Mononuclear cell (primary cell): ENCODE results near the gene EPHB2. TPM values are rescaled to one million over a fixed set of nuclear protein-coding genes. Genes with fewer than 3 reads are reported as not detected.
"Not testable (repeated sequence)": the region's sequence is repeated elsewhere in the genome, so short reads cannot be mapped to it uniquely, and the experiment has no call there.

Experiments
- H3K27me3 ChIP-seq: 2 replicates; pipeline ENCODE4 v1.6.0; 2011; ENCODE audit warnings: low read length, control low read depth; ENCODE audit not compliant: insufficient read depth
- H3K4me1 ChIP-seq: 2 replicates; pipeline ENCODE4 v1.5.1; 2011; ENCODE audit warnings: mild to moderate bottlenecking, low read length, control low read depth; ENCODE audit not compliant: insufficient read depth
- H3K4me3 ChIP-seq: 2 replicates; pipeline ENCODE4 v1.5.1; 2011; ENCODE audit warnings: mild to moderate bottlenecking, low read length, moderate library complexity
- H3K9me3 ChIP-seq: 2 replicates; pipeline ENCODE4 v1.5.1; 2011; ENCODE audit warnings: low read depth, mild to moderate bottlenecking, control low read depth, low read length
- total RNA-seq: library from RNA; depleted of rRNA; stranded (reverse); fragments of >200 nt; gene quantifications from one replicate; pipeline ENCODE4 v1.2.3, GENCODE V29; 2012

The EPHB2 gene
- total RNA-seq, 1 donor, result 1.0 TPM

DNA sequence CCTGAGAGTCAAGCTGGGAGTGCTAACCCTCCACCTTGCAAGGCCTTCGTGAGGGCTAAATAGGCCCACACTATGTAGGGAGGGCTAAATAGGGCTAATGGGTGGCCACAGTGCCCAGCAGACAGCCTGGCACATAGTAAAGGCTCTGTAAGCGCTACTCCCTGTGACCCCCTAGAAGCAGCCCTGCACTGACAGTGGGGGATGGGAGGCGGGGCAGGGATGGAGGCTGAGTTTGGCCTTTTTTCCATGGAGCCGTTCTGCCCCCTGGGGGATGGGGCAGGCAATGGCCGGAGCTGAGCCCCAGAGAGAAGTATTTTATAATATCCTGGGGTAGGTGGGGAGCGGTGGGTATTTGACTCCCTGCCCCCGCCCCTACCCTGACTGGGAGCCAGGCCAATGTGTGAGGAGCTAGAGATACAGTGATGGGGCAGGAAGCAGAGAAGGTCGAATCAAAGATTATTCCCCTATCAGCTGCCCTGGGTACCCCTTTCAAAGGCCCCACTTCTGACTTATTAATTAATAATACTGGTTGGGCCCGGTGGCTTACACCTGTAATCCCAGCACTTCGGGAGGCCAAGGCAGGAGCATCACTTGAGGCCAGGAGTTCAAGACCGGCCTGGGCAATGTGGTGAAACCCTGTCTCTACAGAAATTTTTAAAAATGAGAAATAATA is 219.7 kb downstream of the EPHB2 start:
- H3K4me1 ChIP-seq, result no peaks in the 10 kb centered on the region

DNA sequence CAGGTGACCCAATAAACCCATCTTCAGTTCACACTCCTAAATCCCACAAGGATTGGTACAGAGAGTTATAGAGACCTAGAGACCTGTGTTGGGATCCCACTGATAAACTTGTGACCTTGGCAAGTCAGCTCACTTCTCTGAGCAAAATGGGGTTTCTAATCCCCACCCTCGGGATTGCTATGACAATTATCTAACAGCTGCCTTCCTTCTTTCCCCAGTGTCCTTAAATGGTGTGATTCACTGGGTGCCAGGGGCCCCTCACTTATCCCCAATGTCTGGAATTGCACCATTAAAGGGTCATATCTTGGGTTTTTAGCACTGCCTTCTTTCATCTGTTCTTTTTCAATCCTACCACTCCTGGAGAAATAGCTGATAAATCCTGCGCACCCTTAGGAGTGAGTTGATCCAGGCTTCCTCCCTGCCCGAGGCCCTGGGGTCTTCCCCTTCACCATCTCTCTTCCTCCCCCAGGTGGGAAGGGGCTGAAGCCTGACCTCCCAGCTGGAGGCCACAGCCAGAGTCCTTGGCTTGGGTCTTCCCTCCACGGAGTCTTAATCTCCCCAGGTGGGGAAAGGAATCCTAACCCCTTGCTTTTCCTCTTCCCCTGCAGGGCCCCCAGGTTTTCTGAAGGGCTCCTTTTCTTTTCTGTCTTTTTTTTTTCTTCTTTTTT is 222.3 kb downstream of the EPHB2 start:
- H3K9me3 ChIP-seq, result no peaks in the 10 kb centered on the region
- H3K4me3 ChIP-seq, result no peak overlapping the region
- H3K27me3 ChIP-seq, result no peaks in the 10 kb centered on the region
- H3K4me1 ChIP-seq, result no peaks in the 10 kb centered on the region

More for the DNA sequence above, 219.7 kb downstream of the EPHB2 start:
- no peaks in the 10 kb centered on the region for H3K9me3 ChIP-seq
- no peaks in the 10 kb centered on the region for H3K27me3 ChIP-seq
- no peak overlapping the region for H3K4me3 ChIP-seq

DNA sequence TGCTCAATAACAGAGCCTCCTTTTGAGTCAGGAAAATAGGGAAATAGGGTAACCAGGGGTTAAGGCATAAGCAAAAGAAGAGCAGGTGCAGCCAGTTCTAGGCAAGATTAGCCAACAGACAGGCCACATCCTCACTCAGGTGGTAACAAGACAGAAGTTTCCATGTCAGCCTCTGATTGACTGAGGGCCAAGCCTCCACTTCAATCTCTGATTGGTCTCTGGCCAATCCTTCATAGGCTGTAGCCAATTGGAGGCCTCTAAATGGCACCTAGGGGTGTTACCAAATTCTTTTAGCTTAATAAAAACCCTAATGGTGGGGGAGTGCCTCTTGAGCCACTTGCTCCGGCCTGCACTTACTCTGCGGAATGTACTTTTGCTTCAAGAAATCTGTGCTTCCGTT is 224.8 kb downstream of the EPHB2 start:
- Histone ChIP-seq H3K27me3 (no peaks in the 10 kb centered on the region), H3K4me3 (no peak overlapping the region), H3K9me3 (peaks cover 10% of the 10 kb centered on the region), H3K4me1 (no peaks in the 10 kb centered on the region)

DNA sequence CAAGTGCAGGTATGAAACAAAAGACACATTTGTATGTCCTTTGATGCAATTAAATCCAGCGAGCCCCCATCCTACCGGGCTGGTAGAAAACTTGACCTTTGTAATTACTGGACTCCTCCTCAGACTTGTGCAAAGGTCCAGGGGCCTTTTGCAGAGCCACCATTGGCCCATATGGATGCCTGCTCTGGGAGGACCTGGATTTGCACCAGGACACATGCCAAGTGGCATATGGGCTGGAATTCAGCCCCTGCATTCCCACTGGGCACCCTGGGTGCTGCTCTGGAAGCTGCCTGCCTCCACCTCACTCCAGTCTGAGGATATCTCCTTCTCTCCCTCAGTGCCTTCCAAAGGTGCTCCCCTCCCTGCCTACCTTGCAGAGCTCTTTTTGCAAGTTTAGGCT is 226.0 kb downstream of the EPHB2 start:
- Histone ChIP-seq H3K4me1 (no peaks in the 10 kb centered on the region), H3K4me3 (no peak overlapping the region), H3K9me3 (peaks cover 10% of the 10 kb centered on the region), H3K27me3 (no peaks in the 10 kb centered on the region)

DNA sequence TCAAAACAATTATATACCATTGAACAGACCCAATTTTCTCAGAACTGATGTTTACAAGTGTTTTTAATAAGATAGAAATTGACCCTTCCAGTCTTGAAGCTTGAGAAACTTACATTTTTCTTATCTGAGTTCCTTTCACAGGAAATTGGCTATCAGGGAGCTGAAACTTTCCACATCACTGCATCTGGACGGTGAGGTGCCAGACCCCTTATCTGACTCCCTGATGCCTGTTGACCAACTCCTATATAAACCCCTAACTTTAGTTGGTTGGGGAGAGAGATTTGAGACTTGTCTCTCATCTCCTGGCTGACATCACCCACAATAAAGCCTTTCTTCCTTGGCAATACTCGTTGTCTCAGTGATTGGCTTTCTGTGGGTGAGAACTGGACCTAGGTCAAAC is 230.6 kb downstream of the EPHB2 start:
- peaks cover 10% of the 10 kb centered on the region for H3K9me3 ChIP-seq
- H3K4me3 ChIP-seq, result no peak overlapping the region

DNA sequence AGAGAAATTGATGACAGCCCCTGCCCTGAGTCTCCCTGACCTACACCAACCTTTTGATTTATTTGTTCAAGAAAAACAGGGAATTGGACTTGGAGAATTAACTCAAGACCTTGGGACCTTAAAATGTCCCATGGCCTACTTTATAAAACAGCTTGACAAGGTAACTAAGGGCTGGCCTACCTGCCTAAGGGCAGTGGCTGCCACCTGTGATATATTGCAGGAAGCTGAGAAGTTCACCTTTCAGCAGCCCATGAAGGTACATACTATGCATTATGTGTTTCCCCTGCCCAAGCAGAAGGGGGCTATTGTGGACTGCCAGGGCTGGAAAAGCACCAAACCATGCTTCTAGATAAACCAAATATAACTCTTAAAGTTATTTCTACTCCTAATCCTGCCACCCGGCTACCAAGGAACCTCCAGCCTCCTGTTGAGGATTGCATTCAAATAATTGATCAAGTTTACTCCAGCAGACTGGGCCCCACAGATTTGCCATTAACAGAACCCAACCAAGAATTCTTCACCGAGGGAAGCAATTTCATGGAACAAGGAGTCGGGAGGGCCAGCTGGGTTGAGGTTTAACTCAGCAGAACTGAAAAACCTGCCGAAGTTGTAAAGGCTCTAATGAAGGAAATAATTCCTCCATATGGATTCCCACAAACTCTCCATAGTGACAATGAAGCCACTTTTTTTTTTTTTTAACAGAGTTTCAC is 233.9 kb downstream of the EPHB2 start:
- Histone ChIP-seq H3K9me3 (peaks cover 10% of the 10 kb centered on the region), H3K4me1 (no peaks in the 10 kb centered on the region), H3K27me3 (peaks cover 4% of the 10 kb centered on the region), H3K4me3 (no peak overlapping the region)

More for the DNA sequence above, 230.6 kb downstream of the EPHB2 start:
- Histone ChIP-seq H3K4me1 (no peaks in the 10 kb centered on the region), H3K27me3 (no peaks in the 10 kb centered on the region)

DNA sequence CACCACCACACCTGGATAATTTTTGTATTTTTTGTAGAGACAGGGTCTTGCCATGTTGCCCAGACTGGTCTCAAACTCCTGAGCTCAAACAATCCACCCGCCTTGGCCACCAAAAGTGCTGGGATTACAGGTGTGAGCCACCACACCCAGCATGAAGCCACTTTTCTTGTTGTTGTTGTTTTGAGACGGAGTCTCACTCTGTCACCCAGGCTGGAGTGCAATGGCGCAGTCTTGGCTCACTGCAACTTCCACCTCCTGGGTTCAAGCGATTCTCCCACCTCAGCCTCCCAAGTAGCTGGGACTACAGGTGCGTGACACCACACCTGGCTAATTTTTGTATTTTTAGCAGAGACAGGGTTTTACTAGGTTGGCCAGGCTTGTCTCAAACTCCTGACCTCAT is 234.5 kb downstream of the EPHB2 start:
- H3K27me3 ChIP-seq, H3K4me3 ChIP-seq, H3K4me1 ChIP-seq, H3K9me3 ChIP-seq: not testable (repeated sequence)

DNA sequence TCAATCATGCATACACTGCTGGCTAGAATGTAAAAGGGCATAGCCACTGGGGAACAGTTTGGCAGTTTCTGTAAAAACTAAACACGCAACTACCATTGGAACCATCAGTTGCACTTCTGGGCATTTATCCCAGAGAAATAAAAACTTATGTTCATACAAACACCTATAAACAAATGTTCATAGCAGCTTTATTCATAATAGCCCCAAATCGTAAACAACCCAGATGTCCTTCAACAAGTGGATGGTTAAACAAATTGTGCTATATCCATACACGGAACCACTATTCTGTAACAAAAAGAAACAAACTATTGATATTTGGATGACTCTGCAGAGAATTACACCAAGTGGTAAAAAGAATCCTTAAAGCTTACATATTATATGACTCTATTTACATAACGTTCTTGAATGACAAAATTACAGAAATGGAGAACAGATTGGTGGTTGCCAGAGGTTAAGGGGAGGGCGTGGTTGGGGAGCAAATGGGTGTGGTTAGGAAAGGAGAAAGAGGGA is 239.2 kb downstream of the EPHB2 start:
- Histone ChIP-seq H3K27me3 (peaks cover 17% of the 10 kb centered on the region), H3K4me1 (no peaks in the 10 kb centered on the region), H3K4me3 (no peak overlapping the region), H3K9me3 (no peaks in the 10 kb centered on the region)

DNA sequence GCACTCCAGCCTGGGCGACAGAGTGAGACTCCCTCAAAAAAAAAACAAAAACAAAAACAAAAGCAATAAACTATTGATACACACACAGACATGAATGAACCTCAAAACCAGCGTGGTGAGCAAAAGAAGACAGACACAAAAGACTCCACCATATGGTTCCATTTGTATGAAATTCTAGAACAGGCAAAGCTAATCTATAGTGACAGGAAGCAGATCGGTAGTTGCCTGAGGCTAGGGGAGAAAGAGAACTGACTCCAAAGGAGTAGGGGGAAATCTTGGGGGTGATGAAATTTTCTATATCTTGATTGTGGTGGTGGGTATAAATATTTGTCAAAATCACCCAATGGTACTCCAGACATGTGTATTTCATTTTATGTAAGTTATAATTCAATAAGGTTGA is 241.2 kb downstream of the EPHB2 start:
- no peaks in the 10 kb centered on the region for H3K4me1 ChIP-seq

DNA sequence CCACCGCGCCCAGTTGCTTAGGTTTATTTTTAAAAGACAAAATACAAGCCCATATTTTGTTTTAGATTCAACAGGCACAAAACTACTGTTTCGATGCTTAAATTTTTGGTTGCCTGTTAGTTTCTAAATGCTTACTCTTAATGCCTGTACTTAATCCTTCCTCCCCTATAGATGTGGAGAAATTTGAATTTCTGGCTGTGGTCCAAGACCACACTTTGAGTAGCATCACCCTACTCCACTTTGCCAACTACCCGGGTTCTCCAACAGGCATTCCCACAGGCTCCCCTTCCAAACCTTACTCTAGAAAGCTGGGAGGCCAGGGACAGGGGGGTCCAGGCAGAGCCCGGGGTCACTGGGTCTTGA is 242.0 kb downstream of the EPHB2 start:
- Histone ChIP-seq H3K4me3 (no peak overlapping the region), H3K27me3 (peaks cover 13% of the 10 kb centered on the region), H3K4me1 (no peaks in the 10 kb centered on the region), H3K9me3 (no peaks in the 10 kb centered on the region)

More for the DNA sequence above, 241.2 kb downstream of the EPHB2 start:
- H3K4me3 ChIP-seq, result no peak overlapping the region
- no peaks in the 10 kb centered on the region for H3K9me3 ChIP-seq
- peaks cover 17% of the 10 kb centered on the region for H3K27me3 ChIP-seq

DNA sequence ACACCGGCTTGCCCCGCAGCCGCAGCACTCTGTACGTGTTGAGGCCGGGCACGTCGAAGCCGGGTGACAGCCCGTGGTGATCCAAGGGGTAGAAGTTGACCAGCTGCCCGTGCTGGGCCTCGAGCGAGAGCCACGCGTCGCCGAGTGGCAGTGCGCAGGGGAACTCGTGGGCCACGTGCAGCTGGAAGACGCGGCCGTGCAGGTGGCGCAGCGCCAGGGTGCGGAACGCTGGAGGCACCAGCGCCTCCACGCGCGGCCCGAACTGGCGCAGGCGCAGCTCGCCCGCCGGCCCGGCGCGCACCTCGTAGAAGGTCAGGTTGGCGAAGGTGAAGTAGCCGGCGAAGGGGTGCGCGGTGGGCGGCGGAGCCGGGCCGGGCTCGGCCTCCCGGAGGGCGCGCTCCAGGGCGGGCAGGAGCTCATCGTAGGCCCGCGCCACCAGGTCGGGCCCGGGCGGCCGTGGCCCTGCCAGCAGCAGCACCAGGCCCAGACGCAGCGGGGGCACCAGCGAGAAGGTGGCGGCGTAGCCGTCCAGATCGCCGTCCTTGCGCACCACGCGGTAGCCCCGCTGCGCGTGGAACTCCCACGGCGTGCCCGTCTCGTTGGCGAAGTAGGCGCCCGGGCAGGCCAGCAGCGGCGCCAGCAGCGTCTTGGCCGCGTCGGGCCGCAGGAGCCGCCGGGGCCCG is 242.6 kb downstream of the EPHB2 start:
- Histone ChIP-seq H3K4me3 (no peak overlapping the region), H3K4me1 (no peaks in the 10 kb centered on the region), H3K27me3 (peaks cover 13% of the 10 kb centered on the region), H3K9me3 (no peaks in the 10 kb centered on the region)

DNA sequence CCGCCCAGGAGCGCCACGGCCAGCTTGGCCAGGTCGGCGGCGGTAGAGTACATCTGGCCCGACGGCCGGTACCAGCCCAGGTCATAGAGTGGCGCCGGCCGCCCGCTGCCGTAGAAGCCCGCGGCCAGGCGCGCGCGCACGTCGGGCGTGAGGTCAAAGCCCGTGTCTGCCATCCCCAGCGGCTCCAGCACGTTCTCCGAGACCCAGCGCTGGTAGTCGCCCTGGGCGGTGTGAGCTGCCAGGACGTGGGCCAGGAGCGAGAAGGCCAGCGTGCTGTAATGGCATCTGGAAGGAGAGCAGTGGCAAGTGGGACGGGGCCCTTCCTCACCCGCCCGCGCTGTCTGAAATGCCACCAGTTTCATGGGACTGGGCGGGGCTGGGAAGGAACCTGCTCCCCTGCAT is 243.1 kb downstream of the EPHB2 start:
- Histone ChIP-seq H3K27me3 (peaks cover 13% of the 10 kb centered on the region), H3K4me1 (no peaks in the 10 kb centered on the region), H3K9me3 (no peaks in the 10 kb centered on the region), H3K4me3 (no peak overlapping the region)

DNA sequence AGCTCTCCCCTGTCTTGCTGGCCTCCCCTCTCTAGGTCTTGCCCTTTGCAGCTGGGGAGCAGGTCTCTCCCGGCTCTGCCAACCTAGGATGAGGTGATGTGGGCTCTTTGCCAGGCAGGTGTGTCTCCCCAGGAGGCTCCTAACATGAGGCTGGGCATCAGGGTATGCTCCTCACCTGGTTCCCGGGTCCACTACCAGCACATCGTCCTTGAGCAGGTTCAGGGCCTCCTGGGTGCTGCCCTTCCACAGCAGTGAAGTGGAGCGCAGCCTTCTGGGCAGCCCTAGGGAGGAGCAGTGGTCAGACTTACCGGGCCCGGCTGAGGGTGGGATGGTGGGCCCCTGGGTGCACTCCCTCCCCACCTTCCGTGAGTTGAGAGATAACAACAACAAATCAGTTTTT is 244.5 kb downstream of the EPHB2 start:
- H3K4me1 ChIP-seq, result no peaks in the 10 kb centered on the region
- H3K4me3 ChIP-seq, result no peak overlapping the region
- no peaks in the 10 kb centered on the region for H3K9me3 ChIP-seq
- peaks cover 13% of the 10 kb centered on the region for H3K27me3 ChIP-seq

DNA sequence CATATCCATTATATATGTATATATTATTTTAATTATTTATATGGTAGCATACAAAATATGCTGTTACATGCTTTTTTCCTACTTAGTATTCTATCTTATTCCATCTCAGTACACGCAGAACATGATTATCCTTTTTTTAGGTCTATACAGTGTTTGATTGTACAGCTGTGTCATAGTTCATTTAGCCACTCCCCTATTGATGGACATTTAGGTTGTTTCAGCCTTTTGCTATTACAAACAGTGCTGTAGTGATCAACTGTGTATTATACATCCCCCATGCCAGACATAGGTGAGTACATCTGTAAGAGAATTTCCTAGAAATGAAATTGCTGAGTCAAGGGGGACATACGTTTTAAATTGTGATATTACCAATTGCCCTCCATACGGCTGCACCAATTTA is 246.4 kb downstream of the EPHB2 start:
- H3K27me3 ChIP-seq, result peaks cover 10% of the 10 kb centered on the region
- H3K4me1 ChIP-seq, result no peaks in the 10 kb centered on the region
- no peak overlapping the region for H3K4me3 ChIP-seq
- H3K9me3 ChIP-seq, result no peaks in the 10 kb centered on the region

DNA sequence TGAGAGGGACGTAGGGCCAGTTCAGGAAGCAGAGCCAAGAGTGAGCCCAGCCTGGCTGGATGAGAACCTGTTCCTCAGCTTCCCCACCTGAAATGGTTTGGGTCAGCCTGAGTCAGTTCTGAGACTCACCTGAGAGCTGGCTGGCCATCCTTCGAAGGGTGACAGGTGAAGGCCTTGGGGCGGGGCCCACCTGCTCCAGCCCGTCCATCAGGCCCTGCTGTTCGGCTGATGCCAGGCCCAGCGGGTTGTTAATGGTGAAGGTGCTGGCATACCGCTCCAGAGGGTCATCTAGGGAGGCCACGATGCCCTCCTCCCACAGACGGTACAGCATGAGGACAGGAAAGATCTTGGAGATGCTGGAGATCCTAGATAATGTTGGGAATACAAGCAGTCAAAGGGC is 247.9 kb downstream of the EPHB2 start:
- Histone ChIP-seq H3K9me3 (no peaks in the 10 kb centered on the region), H3K4me3 (no peak overlapping the region), H3K27me3 (peaks cover 5% of the 10 kb centered on the region), H3K4me1 (no peaks in the 10 kb centered on the region)
